NCI-H1417 (cell line): Measurements from ENCODE around the gene DENND5A.
"Not testable (repeated sequence)": the region's sequence is repeated elsewhere in the genome, so short reads cannot be mapped to it uniquely, and the experiment has no call there.

Experiments
- DNase-seq, 3 experiments: peaks; one replicate each; lab custom pipeline; 2025; lab: John Stamatoyannopoulos, UW

The DENND5A gene

GRCh38 chr11:9176550-9176949, 88.6 kb downstream of the DENND5A start:
- no peak for DNase-seq

GRCh38 chr11:9176136-9176535, 89.0 kb downstream of the DENND5A start:
- DNase-seq = no peak

GRCh38 chr11:9172389-9172788, 92.8 kb downstream of the DENND5A start:
- DNase-seq = peak in 2 of 3 experiments; percentile 11 to 35

- no peak for DNase-seq
Measured at GRCh38 chr11:9170450-9170849, 94.7 kb downstream of the DENND5A start.

DNA sequence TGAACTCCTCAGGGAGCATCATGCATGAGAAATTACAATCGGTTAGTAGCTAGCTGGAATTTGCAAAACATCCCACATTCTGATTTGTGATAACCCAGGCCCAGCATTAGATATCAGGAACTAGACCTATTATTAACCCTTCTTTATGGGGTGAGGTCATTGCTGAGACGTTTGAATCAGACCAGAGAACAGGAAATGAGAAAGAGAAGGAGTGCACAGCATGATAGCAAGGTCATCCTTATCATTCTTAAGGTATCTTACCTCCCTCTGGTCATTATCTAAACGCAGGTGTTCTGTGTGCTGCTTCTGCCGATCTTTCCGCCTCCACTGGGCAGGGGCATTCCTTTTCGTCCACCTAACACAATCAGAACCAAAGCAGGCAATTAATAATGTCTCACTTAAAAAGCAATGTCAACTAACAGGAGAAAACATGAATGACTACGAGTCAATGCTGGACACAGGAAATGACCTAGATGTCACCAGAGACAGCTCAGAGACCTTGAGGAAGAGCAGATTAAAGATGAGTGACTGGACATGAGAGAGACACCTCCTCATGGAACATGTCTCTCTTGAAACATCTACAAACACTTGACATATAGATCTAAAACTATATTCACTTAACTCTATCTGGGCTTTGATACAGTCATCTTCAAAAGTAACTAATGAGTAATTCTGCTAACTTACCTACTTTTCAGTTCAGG, 95.4 kb downstream of the DENND5A start:
- DNase-seq = no peak

GRCh38 chr11:9161991-9162390, 103.2 kb downstream of the DENND5A start:
- not testable (repeated sequence) for DNase-seq

- no peak for DNase-seq
Measured at GRCh38 chr11:9160166-9160565, 105.0 kb downstream of the DENND5A start.

GRCh38 chr11:9158898-9159391, 106.2 kb downstream of the DENND5A start:
- no peak for DNase-seq

DNA sequence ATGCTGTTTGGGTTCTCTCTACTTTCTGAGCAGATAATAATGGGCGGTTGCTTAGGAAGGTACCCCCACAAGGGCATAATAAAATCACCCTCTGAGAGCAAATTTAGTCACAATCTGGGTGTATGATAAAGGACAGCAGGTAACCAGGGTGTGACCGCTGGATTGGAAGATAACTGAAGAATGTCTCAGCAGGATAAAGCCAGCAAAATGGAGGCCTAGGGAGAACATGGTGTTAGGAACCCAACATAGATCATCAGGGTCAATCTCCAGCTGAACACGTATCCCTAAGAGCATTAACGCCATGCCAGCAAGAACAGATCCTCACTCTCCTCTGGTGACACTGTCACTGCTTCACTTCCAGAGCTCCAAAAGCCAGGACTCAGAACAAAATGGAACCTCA, 109.2 kb downstream of the DENND5A start:
- DNase-seq = no peak

DNA sequence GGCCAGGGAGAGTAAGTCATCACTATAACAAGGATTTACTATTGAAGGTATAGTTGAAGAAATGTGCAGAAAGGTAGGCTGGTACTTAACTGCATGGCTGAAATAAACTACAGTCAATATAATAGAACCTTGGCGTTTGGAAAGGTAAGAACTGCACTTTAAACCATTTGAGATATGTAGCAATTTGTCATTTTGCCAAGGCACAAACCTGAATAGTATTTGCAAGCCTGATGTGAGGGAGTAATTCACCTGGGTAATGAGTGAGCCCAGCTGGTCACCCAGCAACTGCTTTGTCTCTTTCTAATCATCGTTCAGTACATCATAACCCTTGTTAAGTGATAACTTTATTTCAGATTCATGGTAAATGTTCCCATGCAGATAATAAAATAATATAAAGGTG, 111.5 kb downstream of the DENND5A start:
- DNase-seq = peak in 1 of 3 experiments; percentile 46

GRCh38 chr11:9151631-9152030, 113.5 kb downstream of the DENND5A start:
- no peak for DNase-seq

GRCh38 chr11:9150926-9151325, 114.2 kb downstream of the DENND5A start:
- DNase-seq = no peak

DNA sequence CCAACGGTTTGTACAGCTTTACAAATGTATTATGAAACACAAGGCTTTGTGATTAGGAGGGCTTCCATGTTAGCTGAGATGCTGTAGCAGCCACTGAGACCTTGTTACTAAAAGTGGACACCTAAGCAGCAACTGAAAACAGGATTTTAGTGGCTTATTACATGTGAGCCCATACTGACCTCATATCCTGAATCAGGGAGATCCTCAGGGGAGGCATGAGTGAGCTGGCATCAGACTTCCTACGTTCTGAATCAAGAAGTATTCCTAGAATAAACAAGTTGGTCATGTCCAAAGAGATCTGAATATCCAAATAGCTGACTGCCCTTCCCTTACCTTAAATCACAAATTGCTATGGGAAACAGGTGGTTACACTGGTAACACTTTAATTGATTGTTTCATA, 114.6 kb downstream of the DENND5A start:
- DNase-seq = no peak

- no peak for DNase-seq
Measured at GRCh38 chr11:9148727-9149126, 116.4 kb downstream of the DENND5A start.

- no peak for DNase-seq
Measured at GRCh38 chr11:9148035-9148434, 117.1 kb downstream of the DENND5A start.

DNA sequence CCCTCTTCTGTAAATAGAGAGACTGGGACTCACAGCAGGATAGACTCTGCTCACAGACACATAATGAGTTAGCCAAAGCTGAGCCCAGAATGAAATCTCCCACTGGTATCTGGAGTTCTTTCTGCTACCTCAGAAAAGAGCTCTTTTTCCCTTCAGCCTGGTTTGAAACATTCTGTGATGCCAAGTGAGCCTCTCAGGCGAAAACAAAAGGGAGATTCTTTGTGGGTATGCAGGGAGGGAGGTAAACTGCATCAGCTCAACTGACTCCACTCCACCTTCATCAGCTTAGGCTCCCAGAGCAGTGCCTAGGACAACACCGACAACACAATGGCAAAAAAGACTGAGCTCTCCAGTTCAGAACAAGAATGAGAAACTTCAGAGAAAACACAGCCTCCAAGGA, 118.7 kb downstream of the DENND5A start:
- no peak for DNase-seq

- no peak for DNase-seq
Measured at GRCh38 chr11:9145283-9145682, 119.9 kb downstream of the DENND5A start.

- no peak for DNase-seq
Measured at GRCh38 chr11:9144828-9145227, 120.3 kb downstream of the DENND5A start.

DNA sequence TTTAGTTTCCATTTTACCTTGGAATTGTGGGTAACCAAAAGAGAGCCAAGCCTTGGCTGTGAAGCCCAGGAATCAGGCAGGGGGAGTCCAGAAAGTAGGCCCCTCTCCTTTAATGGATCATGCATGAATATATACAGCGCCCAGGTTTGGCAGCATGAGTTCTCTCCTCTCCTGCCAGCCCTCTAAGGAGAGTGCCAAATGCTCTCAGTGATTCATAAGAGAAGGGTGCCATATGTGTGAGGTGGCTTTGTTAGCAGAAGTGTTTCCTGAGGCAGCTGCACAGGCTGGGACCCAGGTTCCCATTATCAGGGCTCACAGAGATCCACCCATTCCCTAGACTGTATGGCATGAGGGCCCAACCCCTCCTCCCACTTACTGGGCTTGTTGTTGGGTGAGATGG, 121.4 kb downstream of the DENND5A start:
- DNase-seq = no peak

- DNase-seq = no peak
Measured at GRCh38 chr11:9142732-9143131, 122.4 kb downstream of the DENND5A start.

DNA sequence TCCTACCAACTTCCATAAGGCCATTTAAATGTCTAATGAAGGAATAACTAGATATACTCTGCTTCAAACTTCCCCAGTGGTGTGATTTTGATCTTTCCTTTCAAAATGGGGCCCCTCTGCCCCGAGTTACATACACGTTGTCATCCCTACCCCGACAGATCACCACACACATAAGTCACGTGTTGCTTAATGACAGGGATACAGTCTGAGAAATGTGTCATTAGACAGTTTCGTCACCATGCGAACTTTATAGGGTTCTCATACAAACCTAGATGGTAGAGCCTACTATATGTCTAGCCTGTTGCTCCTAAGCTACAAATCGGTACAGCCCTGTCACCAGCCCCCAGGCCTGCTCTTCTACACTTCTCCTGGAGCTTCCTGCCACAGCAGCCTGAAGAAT, 124.0 kb downstream of the DENND5A start:
- DNase-seq = no peak

- DNase-seq = no peak
Measured at GRCh38 chr11:9139628-9140357, 125.4 kb downstream of the DENND5A start.
